SK-N-SH (cell line): ENCODE measurements around the gene RRP9. TPM values are rescaled to one million over a fixed set of nuclear protein-coding genes. Genes with fewer than 3 reads are reported as not detected.

Source experiments
- CTCF ChIA-PET: fragments of 300-600, 350-600 bp; formaldehyde crosslinking; extraction: SDS; loops from one replicate; lab custom pipeline; 2021; lab: Yijun Ruan, JAX
- POLR2A ChIA-PET: fragments of 350-600 bp; sonication (Branson Sonifier 250); formaldehyde crosslinking; extraction: SDS; loops from one replicate; lab custom pipeline; 2020; ENCODE audit warnings: antibody characterized with exemption, inconsistent platforms; lab: Yijun Ruan, JAX
- DNase-seq: peaks from one replicate; pipeline ENCODE4 v3.0.0; 2012
- H2AFZ ChIP-seq: fragments of 200-600 bp; sonication (generic); 2 replicates; pipeline ENCODE4 v1.8.1; 2016; ENCODE audit warnings: antibody characterized with exemption, mild to moderate bottlenecking, low read depth
- H3F3A ChIP-seq: fragments of 200-600 bp; sonication (generic); replicated peaks from 2 replicates; pipeline ENCODE3; 2016; ENCODE audit warnings: antibody characterized with exemption, mild to moderate bottlenecking; ENCODE audit not compliant: insufficient read depth
- H3K27ac ChIP-seq, 2 experiments: fragments of 200-500 bp in 1 of 2; fragments of 200-600 bp in 1 of 2; sonication (Bioruptor generic) in 1 of 2; sonication (generic), shearing (Covaris generic) in 1 of 2; 2 replicates each; pipeline versions ENCODE4 v1.5.1 to v1.6.1; 2014 to 2016; ENCODE audit warnings: low read depth in 2 of 2, inconsistent platforms in 1 of 2, low read length in 1 of 2, mild to moderate bottlenecking in 1 of 2, mixed read lengths in 1 of 2
- H3K27me3 ChIP-seq: fragments of 200-600 bp; sonication (generic), shearing (Covaris generic); 2 replicates; pipeline ENCODE4 v1.6.1; 2016; ENCODE audit warnings: mixed run types; ENCODE audit not compliant: insufficient read depth
- H3K36me3 ChIP-seq, 2 experiments: fragments of 200-500 bp in 1 of 2; fragments of 200-600 bp in 1 of 2; sonication (Bioruptor generic) in 1 of 2; sonication (generic) in 1 of 2; replicated peaks in 1 of 2; 2 replicates each; pipeline versions ENCODE3 to v1.5.1; 2014 to 2016; ENCODE audit warnings: low read length in 1 of 2, mild to moderate bottlenecking in 1 of 2; ENCODE audit not compliant: insufficient read depth in 2 of 2, control insufficient read depth in 1 of 2
- H3K4me1 ChIP-seq, 2 experiments: fragments of 200-500 bp in 1 of 2; fragments of 200-600 bp in 1 of 2; sonication (Bioruptor generic) in 1 of 2; sonication (generic), shearing (Covaris generic) in 1 of 2; 2 replicates each; pipeline versions ENCODE4 v1.5.1 to v1.6.1; 2014 to 2016; ENCODE audit warnings: low read depth in 1 of 2, low read length in 1 of 2, mixed run types in 1 of 2; ENCODE audit not compliant: insufficient read depth in 2 of 2, control insufficient read depth in 1 of 2
- H3K4me2 ChIP-seq: fragments of 200-600 bp; sonication (generic), shearing (Covaris generic); 2 replicates; pipeline ENCODE4 v1.6.1; 2017; ENCODE audit warnings: mixed run types
- H3K4me3 ChIP-seq, 2 experiments: fragments of 200-500 bp in 1 of 2; fragments of 200-600 bp in 1 of 2; sonication (Bioruptor generic) in 1 of 2; sonication (generic), shearing (Covaris generic) in 1 of 2; 2 replicates each; pipeline versions ENCODE4 v1.5.1 to v1.8.1; 2014 to 2016; ENCODE audit warnings: low read depth in 2 of 2, inconsistent platforms in 1 of 2, low read length in 1 of 2, mild to moderate bottlenecking in 1 of 2, mixed read lengths in 1 of 2, moderate library complexity in 1 of 2
- H3K79me2 ChIP-seq: fragments of 200-600 bp; sonication (generic); 2 replicates; pipeline ENCODE4 v1.8.1; 2017; ENCODE audit warnings: mild to moderate bottlenecking; ENCODE audit not compliant: insufficient read depth
- H3K9ac ChIP-seq: fragments of 200-600 bp; sonication (generic); 2 replicates; pipeline ENCODE4 v1.6.1; 2017; ENCODE audit warnings: mixed run types
- H3K9me2 ChIP-seq: fragments of 200-600 bp; sonication (generic); 2 replicates; pipeline ENCODE4 v1.6.1; 2017; ENCODE audit warnings: mixed run types
- H3K9me3 ChIP-seq: fragments of 200-600 bp; sonication (generic); 2 replicates; pipeline ENCODE4 v1.6.1; 2017; ENCODE audit warnings: mixed run types, mild to moderate bottlenecking, moderate library complexity
- H4K20me1 ChIP-seq: fragments of 200-600 bp; sonication (generic); 2 replicates; pipeline ENCODE4 v1.6.1; 2017; ENCODE audit warnings: mild to moderate bottlenecking, mixed run types; ENCODE audit not compliant: insufficient read depth
- CHD2 ChIP-seq: fragments of 150-350 bp; IDR thresholded peaks from 2 replicates; pipeline ENCODE4 v1.6.1; 2018; ENCODE audit warnings: low read length; ENCODE audit not compliant: partially characterized antibody
- EP300 ChIP-seq, 2 experiments: IDR thresholded peaks; 2 replicates each; pipeline versions ENCODE4 v1.4.0 to v1.6.1; 2012; ENCODE audit warnings: borderline replicate concordance in 1 of 2, low read depth in 1 of 2, low read length in 1 of 2
- EZH2phosphoT487 ChIP-seq: fragments of 200-600 bp; sonication (generic); IDR thresholded peaks from 2 replicates; pipeline ENCODE4 v1.6.1; 2017; ENCODE audit warnings: low read depth, mixed run types, mild to moderate bottlenecking, antibody characterized with exemption, moderate library complexity, borderline replicate concordance
- GATA2 ChIP-seq: sonication (generic); formaldehyde crosslinking; IDR thresholded peaks from 2 replicates; pipeline ENCODE4 v1.5.0; 2020; ENCODE audit warnings: mild to moderate bottlenecking, missing genetic modification reagents
- NRF1 ChIP-seq: IDR thresholded peaks from 2 replicates; pipeline ENCODE4 v1.6.1; 2012; ENCODE audit warnings: low read depth, mild to moderate bottlenecking, low read length
- RFX5 ChIP-seq: IDR thresholded peaks from 2 replicates; pipeline ENCODE4 v1.6.1; 2012; ENCODE audit warnings: mild to moderate bottlenecking, improper control_type of control experiment, low read length
- RXRA ChIP-seq: IDR thresholded peaks from 2 replicates; pipeline ENCODE4 v1.4.0; 2012; ENCODE audit warnings: low read depth, mild to moderate bottlenecking, borderline replicate concordance
- SIN3A ChIP-seq: IDR thresholded peaks from 2 replicates; pipeline ENCODE4 v1.6.1; 2012; ENCODE audit warnings: low read depth, mild to moderate bottlenecking, low read length, moderate library complexity, borderline replicate concordance
- whole genome bisulfite sequencing: methylation state at CpG from one replicate; pipeline ENCODE4 v1.1.6; 2017; ENCODE audit warnings: low lambda C conversion rate; 5-methylcytosine and 5-hydroxymethylcytosine counted together
- polyA plus RNA-seq, 3 experiments: library from polyadenylated mRNA; depleted of rRNA; stranded (reverse); fragments of >200 nt; gene quantifications; 2 replicates each; pipeline ENCODE4 v1.2.3, GENCODE V29; 2012
- TF ChIP-seq, protein P1 (sequence below): IDR thresholded peaks from 2 replicates; pipeline ENCODE4 v1.4.0; 2012; ENCODE audit warnings: low read depth, borderline replicate concordance
- TF ChIP-seq, protein P2 (sequence below): fragments of 150-350 bp; IDR thresholded peaks from 2 replicates; pipeline ENCODE4 v1.6.1; 2017; ENCODE audit warnings: antibody characterized with exemption, low read length, low read depth, borderline replicate concordance
- TF ChIP-seq, protein P3 (sequence below): IDR thresholded peaks from 2 replicates; pipeline ENCODE4; 2012
- TF ChIP-seq, protein P4 (sequence below): IDR thresholded peaks from 2 replicates; pipeline ENCODE4 v1.4.0; 2012; ENCODE audit warnings: low read depth, borderline replicate concordance

RRP9 gene
- polyA plus RNA-seq, 1 of the 3 experiments (the other 2 are of a cell fraction) = 49.6 TPM

DNA sequence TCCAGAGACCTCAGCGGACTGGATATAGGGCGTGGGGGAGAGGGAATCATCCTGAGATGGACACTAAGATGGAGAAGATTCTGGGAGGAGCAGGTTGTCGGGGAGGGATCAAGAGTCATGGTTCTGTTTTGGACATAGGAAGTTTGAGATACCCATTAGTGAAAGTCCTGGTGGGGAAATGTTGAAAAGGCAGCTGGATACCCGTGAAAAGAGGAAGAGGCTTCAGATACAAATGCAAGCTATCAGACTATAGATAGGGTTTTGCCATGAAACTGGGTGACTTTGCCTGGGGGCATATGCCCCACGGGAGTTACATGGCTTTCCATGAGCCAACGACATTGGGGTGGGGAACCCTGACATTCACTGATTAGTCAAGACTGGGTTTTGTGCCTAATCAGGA, 12.4 kb upstream of the RRP9 start:
- TF ChIP-seq CHD2 = no peak
- TF ChIP-seq, protein P1, sequence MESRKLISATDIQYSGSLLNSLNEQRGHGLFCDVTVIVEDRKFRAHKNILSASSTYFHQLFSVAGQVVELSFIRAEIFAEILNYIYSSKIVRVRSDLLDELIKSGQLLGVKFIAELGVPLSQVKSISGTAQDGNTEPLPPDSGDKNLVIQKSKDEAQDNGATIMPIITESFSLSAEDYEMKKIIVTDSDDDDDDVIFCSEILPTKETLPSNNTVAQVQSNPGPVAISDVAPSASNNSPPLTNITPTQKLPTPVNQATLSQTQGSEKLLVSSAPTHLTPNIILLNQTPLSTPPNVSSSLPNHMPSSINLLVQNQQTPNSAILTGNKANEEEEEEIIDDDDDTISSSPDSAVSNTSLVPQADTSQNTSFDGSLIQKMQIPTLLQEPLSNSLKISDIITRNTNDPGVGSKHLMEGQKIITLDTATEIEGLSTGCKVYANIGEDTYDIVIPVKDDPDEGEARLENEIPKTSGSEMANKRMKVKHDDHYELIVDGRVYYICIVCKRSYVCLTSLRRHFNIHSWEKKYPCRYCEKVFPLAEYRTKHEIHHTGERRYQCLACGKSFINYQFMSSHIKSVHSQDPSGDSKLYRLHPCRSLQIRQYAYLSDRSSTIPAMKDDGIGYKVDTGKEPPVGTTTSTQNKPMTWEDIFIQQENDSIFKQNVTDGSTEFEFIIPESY = no peak
- TF ChIP-seq EP300 (IDR thresholded peaks at IDR 0.05; ENCODE audit: borderline replicate concordance in 1 of 2, low read depth in 1 of 2, low read length in 1 of 2) = no peak
- no peak for TF ChIP-seq RXRA
- TF ChIP-seq, protein P2, sequence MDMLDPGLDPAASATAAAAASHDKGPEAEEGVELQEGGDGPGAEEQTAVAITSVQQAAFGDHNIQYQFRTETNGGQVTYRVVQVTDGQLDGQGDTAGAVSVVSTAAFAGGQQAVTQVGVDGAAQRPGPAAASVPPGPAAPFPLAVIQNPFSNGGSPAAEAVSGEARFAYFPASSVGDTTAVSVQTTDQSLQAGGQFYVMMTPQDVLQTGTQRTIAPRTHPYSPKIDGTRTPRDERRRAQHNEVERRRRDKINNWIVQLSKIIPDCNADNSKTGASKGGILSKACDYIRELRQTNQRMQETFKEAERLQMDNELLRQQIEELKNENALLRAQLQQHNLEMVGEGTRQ = no peak
- TF ChIP-seq, protein P3, sequence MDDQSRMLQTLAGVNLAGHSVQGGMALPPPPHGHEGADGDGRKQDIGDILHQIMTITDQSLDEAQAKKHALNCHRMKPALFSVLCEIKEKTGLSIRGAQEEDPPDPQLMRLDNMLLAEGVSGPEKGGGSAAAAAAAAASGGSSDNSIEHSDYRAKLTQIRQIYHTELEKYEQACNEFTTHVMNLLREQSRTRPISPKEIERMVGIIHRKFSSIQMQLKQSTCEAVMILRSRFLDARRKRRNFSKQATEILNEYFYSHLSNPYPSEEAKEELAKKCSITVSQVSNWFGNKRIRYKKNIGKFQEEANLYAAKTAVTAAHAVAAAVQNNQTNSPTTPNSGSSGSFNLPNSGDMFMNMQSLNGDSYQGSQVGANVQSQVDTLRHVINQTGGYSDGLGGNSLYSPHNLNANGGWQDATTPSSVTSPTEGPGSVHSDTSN = no peak
- TF ChIP-seq RFX5 = no peak
- TF ChIP-seq, protein P4, sequence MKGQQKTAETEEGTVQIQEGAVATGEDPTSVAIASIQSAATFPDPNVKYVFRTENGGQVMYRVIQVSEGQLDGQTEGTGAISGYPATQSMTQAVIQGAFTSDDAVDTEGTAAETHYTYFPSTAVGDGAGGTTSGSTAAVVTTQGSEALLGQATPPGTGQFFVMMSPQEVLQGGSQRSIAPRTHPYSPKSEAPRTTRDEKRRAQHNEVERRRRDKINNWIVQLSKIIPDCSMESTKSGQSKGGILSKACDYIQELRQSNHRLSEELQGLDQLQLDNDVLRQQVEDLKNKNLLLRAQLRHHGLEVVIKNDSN = no peak
- no peak for TF ChIP-seq SIN3A
- TF ChIP-seq EZH2phosphoT487 = no peak
- TF ChIP-seq NRF1 = no peak
- TF ChIP-seq GATA2 (CRISPR knock-in tag) = no peak
- Histone ChIP-seq H3K4me3 (no peak overlapping the region), H3K79me2 (no peaks in the 10 kb centered on the region), H3K9me3 (no peaks in the 10 kb centered on the region), H3K4me1 (peaks cover 4 to 12% of the 10 kb centered on the region in 2 experiments; a peak in 2 of 4 replicates), H3K9ac (no peak overlapping the region), H4K20me1 (no peaks in the 10 kb centered on the region), H2AFZ (no peak overlapping the region), H3K36me3 (peaks cover 5 to 18% of the 10 kb centered on the region in 2 experiments), H3K4me2 (no peak overlapping the region), H3K9me2 (no peaks in the 10 kb centered on the region), H3K27me3 (no peaks in the 10 kb centered on the region), H3F3A (peaks cover 15% of the 10 kb centered on the region), H3K27ac (peak overlapping the region in 1 of 2 experiments; percentile 43; a peak in 1 of 4 replicates)
- CTCF ChIA-PET = interaction anchor here (2.0 to 6.2 kb wide), 4 partner anchors 12 to 41 kb away, joined by 10 to 44 read pairs (median 16); partner anchors contain the start of genes ABHD14A, ABHD14B, ACY1 and PARP3
- POLR2A ChIA-PET = interaction anchor here (1.2 to 1.3 kb wide), 3 partner anchors 11 to 42 kb away, joined by 3 to 4 read pairs (median 4); partner anchors contain the start of genes ABHD14B and RPL29
- 95% methylated on average over 6 of the region's 6 CpGs for WGBS
- DNase-seq = no peak
